ENCODE measurements around the gene RHOG.
"Not testable (repeated sequence)": the region's sequence is repeated elsewhere in the genome, so short reads cannot be mapped to it uniquely, and the experiment has no call there.

The RHOG gene

DNA sequence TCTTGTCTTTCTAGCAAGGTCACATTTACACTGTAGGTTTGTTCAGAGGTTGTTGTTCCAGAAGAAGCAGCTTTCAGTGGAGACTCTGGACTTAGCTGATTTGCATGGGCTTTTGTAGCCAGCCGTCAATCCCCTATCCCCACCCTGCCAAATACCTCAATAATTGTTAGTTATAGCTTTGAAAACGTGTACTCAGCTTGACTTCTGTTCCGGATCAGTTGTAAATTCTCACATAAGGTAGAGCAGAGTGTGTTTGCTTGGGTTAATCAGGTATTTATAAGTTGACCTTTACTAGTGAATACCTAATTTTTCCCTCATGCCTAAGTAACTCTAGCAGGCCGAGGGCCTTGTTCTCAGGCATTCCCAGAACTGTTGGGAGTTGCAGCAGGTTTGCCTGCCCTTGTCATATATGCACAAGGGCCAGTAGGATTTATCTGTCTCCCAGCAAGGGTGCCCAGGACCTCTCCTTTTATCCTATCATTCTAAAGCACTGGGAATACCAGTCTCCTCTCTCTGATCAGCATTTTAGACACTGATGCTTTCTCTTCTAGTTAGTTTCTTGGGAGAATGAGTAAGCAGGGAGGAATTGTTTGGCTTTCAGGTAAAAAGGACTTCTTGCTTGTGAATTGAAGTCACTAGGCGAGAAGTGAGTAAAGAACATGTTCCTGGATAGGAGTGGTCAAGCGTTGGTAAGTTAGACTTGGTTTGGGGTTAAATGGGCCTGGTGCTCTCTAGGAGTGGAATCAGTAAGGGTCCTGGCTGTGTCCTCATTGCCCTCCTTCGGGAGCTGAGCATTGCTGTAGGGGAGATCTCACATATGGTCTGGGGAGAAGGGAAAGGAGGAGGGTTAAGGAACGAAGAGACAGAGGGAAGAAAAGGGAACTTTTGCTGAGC lies 36.9 kb upstream of the RHOG start:
- no peaks in the 10 kb centered on the region for H3K36me3 ChIP-seq (ENCODE audit: control insufficient read depth, insufficient read depth, low read length)
- H3K4me1 ChIP-seq (ENCODE audit: control insufficient read depth, insufficient read depth, low read length, poor library complexity, severe bottlenecking) = peaks cover 16% of the 10 kb centered on the region
- H3K4me3 ChIP-seq (ENCODE audit: extremely low read depth, insufficient read depth, low read length, poor library complexity, severe bottlenecking) = no peak overlapping the region
- whole genome bisulfite sequencing, 2 experiments (ENCODE audit: insufficient coverage in 2 of 2) = 79 to 82% methylated on average over 3 to 4 of the region's 8 CpGs
- peak overlapping the region; percentile 19 for H3K27ac ChIP-seq (ENCODE audit: low read depth, low read length, severe bottlenecking)
- H3K9me3 ChIP-seq (ENCODE audit: control insufficient read depth, low read length) = no peaks in the 10 kb centered on the region

- no CpG with 5 or more reads among the region's 3 CpGs for WGBS, 2 experiments (ENCODE audit: insufficient coverage in 2 of 2)
- H3K36me3 ChIP-seq (ENCODE audit: control insufficient read depth, insufficient read depth, low read length) = no peaks in the 10 kb centered on the region
- H3K27ac ChIP-seq (ENCODE audit: low read depth, low read length, severe bottlenecking) = no peak overlapping the region
- H3K9me3 ChIP-seq (ENCODE audit: control insufficient read depth, low read length) = no peaks in the 10 kb centered on the region
- H3K4me3 ChIP-seq (ENCODE audit: extremely low read depth, insufficient read depth, low read length, poor library complexity, severe bottlenecking) = no peak overlapping the region
- H3K4me1 ChIP-seq (ENCODE audit: control insufficient read depth, insufficient read depth, low read length, poor library complexity, severe bottlenecking) = peaks cover 16% of the 10 kb centered on the region
Observed at GRCh38 chr11:3876613-3877012, 35.9 kb upstream of the RHOG start.

- Histone ChIP-seq H3K36me3 (ENCODE audit: control insufficient read depth, insufficient read depth, low read length) (no peaks in the 10 kb centered on the region), H3K4me1 (ENCODE audit: control insufficient read depth, insufficient read depth, low read length, poor library complexity, severe bottlenecking) (peaks cover 8% of the 10 kb centered on the region), H3K9me3 (ENCODE audit: control insufficient read depth, low read length) (no peaks in the 10 kb centered on the region), H3K27ac (ENCODE audit: low read depth, low read length, severe bottlenecking) (no peak overlapping the region), H3K4me3 (ENCODE audit: extremely low read depth, insufficient read depth, low read length, poor library complexity, severe bottlenecking) (no peak overlapping the region)
- 92 to 100% methylated on average over 1 of the region's 2 CpGs for WGBS, 2 experiments (ENCODE audit: insufficient coverage in 2 of 2)
Observed at GRCh38 chr11:3873712-3874349, 33.1 kb upstream of the RHOG start.

DNA sequence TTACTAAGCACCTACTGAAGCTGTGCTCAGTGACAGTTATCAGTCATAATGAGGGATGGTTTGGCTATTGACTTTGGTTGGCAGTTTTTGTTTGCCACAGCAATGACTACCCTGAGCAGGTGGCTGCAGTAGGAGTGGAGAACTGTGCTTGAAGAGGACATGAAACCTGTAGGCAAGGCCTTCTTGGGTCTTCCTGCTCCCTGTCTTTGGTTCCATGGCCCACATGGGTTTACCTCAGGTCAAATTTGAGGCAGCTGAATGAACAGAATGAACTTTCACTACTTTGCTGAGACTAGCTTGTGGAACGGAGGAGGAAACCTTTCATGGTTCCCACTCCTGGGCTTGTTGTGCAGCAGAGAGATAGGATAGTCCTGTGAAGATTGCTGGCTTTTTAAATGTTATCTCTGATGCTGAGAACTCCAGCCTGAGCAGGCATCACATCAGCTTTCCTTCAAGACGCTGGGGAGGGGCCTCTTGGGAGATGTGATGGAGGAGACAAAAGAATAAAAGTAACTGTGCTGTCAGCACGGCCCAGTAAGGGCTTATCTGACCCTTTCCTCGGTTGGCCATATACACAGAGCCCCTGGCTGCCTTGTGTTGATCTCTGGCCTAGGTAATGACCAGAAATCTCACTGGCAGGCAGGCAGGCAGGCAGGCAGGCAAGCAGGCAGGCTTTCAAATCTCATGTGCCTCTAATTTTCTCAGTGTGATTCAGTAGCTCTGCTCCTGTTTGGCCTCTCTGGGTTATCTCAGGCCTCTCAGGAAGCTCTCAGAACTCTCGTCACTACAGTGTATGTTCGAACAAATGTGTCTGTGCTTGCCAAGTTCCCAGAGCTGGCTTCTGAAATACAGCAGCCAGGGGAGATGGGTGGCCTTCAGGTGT lies 26.7 kb upstream of the RHOG start:
- H3K36me3 ChIP-seq (ENCODE audit: control insufficient read depth, insufficient read depth, low read length) = no peaks in the 10 kb centered on the region
- peak overlapping the region; percentile 82 for H3K27ac ChIP-seq (ENCODE audit: low read depth, low read length, severe bottlenecking)
- 60 to 73% methylated on average over 6 of the region's 6 CpGs for WGBS, 2 experiments (ENCODE audit: insufficient coverage in 2 of 2)
- peaks cover 39% of the 10 kb centered on the region for H3K4me1 ChIP-seq (ENCODE audit: control insufficient read depth, insufficient read depth, low read length, poor library complexity, severe bottlenecking)
- H3K9me3 ChIP-seq (ENCODE audit: control insufficient read depth, low read length) = no peaks in the 10 kb centered on the region
- no peak overlapping the region for H3K4me3 ChIP-seq (ENCODE audit: extremely low read depth, insufficient read depth, low read length, poor library complexity, severe bottlenecking)

DNA sequence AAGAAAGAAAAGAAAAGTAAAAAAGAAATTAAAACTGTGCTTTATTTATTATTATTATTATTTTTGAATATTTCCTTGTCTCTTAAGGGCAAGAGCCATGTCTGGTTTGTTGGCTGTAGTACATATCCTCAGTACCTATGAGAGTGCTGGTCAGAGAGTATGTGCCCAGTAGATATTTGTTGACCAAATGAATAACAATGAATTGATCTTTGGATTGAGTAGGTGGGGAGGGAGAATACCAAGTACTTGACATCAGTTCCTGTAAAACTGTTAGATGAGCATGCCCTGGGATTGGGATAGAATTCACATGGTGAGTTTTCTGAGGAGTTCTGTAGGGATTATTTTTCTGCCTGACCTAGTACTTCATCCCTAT lies 26.1 kb upstream of the RHOG start:
- no peaks in the 10 kb centered on the region for H3K9me3 ChIP-seq (ENCODE audit: control insufficient read depth, low read length)
- peak overlapping the region; percentile 82 for H3K27ac ChIP-seq (ENCODE audit: low read depth, low read length, severe bottlenecking)
- H3K4me1 ChIP-seq (ENCODE audit: control insufficient read depth, insufficient read depth, low read length, poor library complexity, severe bottlenecking) = peaks cover 39% of the 10 kb centered on the region
- no peak overlapping the region for H3K4me3 ChIP-seq (ENCODE audit: extremely low read depth, insufficient read depth, low read length, poor library complexity, severe bottlenecking)
- no peaks in the 10 kb centered on the region for H3K36me3 ChIP-seq (ENCODE audit: control insufficient read depth, insufficient read depth, low read length)

DNA sequence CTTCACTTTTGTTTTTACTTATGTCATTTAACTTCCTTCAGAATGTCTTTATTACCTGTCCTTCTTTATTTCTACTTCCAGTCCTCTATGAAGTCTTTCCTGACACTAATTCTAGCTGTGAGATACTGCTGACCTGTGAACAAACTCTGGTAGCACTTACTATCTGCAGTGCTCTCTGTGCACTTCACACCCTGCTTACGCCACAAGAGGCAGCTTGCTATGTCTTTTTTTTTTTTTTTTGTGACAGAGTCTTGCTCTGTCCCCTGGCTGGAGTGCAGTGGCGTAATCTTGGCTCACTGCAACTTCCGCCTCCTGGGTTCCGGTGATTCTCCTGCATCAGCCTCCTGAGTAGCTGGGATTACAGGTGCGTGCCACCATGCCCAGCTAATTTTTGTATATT lies 25.4 kb upstream of the RHOG start:
- Histone ChIP-seq H3K4me3 (ENCODE audit: extremely low read depth, insufficient read depth, low read length, poor library complexity, severe bottlenecking) (no peak overlapping the region), H3K27ac (ENCODE audit: low read depth, low read length, severe bottlenecking) (peak overlapping the region; percentile 89), H3K9me3 (ENCODE audit: control insufficient read depth, low read length) (no peaks in the 10 kb centered on the region), H3K4me1 (ENCODE audit: control insufficient read depth, insufficient read depth, low read length, poor library complexity, severe bottlenecking) (peaks cover 39% of the 10 kb centered on the region), H3K36me3 (ENCODE audit: control insufficient read depth, insufficient read depth, low read length) (no peaks in the 10 kb centered on the region)
- WGBS, 2 experiments (ENCODE audit: insufficient coverage in 2 of 2) = 84 to 85% methylated on average over 5 of the region's 5 CpGs

DNA sequence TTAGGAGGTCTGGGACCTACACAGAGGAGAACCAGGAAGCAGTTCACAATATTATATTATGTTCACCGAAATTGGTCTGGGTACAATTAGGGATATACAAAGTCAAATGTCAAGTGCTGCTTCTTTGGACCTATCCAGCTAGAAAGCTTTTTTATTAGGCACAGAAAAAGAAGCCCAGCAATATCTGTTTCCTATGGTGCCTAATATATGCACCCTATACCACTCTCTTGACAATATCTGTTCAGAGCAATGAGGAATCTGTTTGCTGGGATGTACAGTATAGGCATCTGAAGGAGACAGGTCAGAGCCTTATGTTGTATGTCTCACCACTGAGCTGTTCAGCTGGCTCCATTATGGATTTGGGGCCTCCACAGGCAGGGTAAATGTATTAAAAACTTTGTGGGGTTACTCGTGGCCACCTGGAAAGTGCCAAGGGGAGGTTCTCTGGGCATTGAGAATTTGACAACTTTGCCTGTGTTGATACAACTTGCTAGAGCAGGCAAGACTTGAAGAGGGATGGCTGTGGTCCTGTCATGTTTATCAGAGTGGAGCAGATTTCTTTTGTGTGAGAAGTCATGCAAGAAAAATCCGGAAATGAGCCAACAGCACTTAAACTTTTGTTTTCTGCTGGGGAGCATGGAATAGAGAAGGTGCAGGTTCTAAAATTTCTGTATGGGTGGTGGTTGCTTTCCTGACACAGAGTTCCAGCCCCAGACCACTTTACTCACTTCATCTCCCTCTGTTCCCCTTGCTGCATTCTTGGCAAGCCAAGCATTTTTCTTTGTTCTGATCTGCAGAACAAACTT lies 24.8 kb upstream of the RHOG start:
- 60 to 72% methylated on average over 2 of the region's 3 CpGs for WGBS, 2 experiments (ENCODE audit: insufficient coverage in 2 of 2)
- H3K36me3 ChIP-seq (ENCODE audit: control insufficient read depth, insufficient read depth, low read length) = no peaks in the 10 kb centered on the region
- H3K4me1 ChIP-seq (ENCODE audit: control insufficient read depth, insufficient read depth, low read length, poor library complexity, severe bottlenecking) = peaks cover 41% of the 10 kb centered on the region
- peak overlapping the region; percentile 89 for H3K27ac ChIP-seq (ENCODE audit: low read depth, low read length, severe bottlenecking)
- H3K9me3 ChIP-seq (ENCODE audit: control insufficient read depth, low read length) = no peaks in the 10 kb centered on the region
- no peak overlapping the region for H3K4me3 ChIP-seq (ENCODE audit: extremely low read depth, insufficient read depth, low read length, poor library complexity, severe bottlenecking)

DNA sequence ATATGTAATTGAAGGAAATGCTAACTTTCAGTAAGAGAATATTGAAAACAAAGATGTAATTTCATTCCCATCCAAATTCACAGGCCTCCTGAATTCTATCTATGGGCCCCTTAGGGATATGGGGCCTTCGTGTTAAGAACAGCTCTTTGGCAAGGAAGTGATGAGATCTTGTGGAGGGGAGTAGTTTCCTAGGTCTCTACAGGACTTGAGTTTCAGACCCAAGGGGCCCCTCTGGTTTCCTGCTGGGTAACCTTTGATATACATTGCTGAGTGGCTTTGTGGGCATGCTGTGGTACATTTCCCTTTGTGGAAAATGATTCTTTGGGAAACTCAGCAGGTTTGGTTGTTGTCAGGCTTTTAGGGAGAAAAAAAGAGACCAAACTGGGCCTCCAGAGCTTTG lies 20.9 kb upstream of the RHOG start:
- Histone ChIP-seq H3K9me3 (ENCODE audit: control insufficient read depth, low read length) (no peaks in the 10 kb centered on the region), H3K36me3 (ENCODE audit: control insufficient read depth, insufficient read depth, low read length) (no peaks in the 10 kb centered on the region), H3K27ac (ENCODE audit: low read depth, low read length, severe bottlenecking) (no peak overlapping the region), H3K4me3 (ENCODE audit: extremely low read depth, insufficient read depth, low read length, poor library complexity, severe bottlenecking) (no peak overlapping the region), H3K4me1 (ENCODE audit: control insufficient read depth, insufficient read depth, low read length, poor library complexity, severe bottlenecking) (peaks cover 35% of the 10 kb centered on the region)
- 33 to 38% methylated on average over 1 of the region's 1 CpG for WGBS, 2 experiments (ENCODE audit: insufficient coverage in 2 of 2)

DNA sequence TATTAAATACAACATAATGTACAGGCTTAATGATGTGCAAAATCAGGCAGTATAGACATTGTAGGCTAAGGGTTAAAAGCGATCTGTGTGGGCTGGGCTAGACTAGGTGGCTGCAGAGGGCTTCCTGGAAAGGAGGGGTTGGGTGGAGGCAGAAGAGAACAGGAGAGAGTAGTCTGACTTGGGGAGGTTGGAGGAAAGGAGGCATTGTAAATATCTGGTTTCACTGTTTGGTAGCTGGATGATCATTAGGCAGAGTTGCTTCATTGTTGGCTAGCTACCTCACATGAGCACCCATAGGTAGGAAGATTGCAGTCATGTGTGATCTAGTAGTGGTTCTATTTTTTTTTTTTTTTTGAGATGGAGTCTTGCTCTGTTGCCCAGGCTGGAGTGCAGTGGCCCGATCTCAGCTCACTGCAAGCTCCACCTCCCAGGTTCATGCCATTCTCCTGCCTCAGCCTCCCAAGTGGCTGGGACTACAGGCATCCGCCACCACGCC lies 20.2 kb upstream of the RHOG start:
- not testable (repeated sequence) for H3K27ac ChIP-seq (ENCODE audit: low read depth, low read length, severe bottlenecking)
- WGBS, 2 experiments (ENCODE audit: insufficient coverage in 2 of 2) = 70 to 82% methylated on average over 2 to 3 of the region's 4 CpGs
- peaks cover 32% of the 10 kb centered on the region for H3K4me1 ChIP-seq (ENCODE audit: control insufficient read depth, insufficient read depth, low read length, poor library complexity, severe bottlenecking)

GRCh38 chr11:3860375-3860774 lies 19.6 kb upstream of the RHOG start:
- Histone ChIP-seq H3K4me3 (ENCODE audit: extremely low read depth, insufficient read depth, low read length, poor library complexity, severe bottlenecking) (no peak overlapping the region), H3K27ac (ENCODE audit: low read depth, low read length, severe bottlenecking) (no peak overlapping the region), H3K9me3 (ENCODE audit: control insufficient read depth, low read length) (no peaks in the 10 kb centered on the region), H3K36me3 (ENCODE audit: control insufficient read depth, insufficient read depth, low read length) (no peaks in the 10 kb centered on the region), H3K4me1 (ENCODE audit: control insufficient read depth, insufficient read depth, low read length, poor library complexity, severe bottlenecking) (peaks cover 27% of the 10 kb centered on the region)
- no CpG with 5 or more reads among the region's 2 CpGs for WGBS, 2 experiments (ENCODE audit: insufficient coverage in 2 of 2)

More for the DNA sequence above, 20.2 kb upstream of the RHOG start:
- not testable (repeated sequence) for H3K9me3 ChIP-seq (ENCODE audit: control insufficient read depth, low read length); H3K4me3 ChIP-seq (ENCODE audit: extremely low read depth, insufficient read depth, low read length, poor library complexity, severe bottlenecking); H3K36me3 ChIP-seq (ENCODE audit: control insufficient read depth, insufficient read depth, low read length)
